ENCODE data around the gene PHETA2. TPM values are rescaled to one million over a fixed set of nuclear protein-coding genes. Genes with fewer than 3 reads are reported as not detected.
"Not testable (repeated sequence)": the region's sequence is repeated elsewhere in the genome, so short reads cannot be mapped to it uniquely, and the experiment has no call there.

The PHETA2 gene
- polyA plus RNA-seq, 1 donor (not counting 4 experiments of a cell fraction or from before 2014, with no cell fraction given) = 0.80 TPM

- TF ChIP-seq EZH2 (IDR thresholded peaks at IDR 0.05; ENCODE audit: low read length) (no peak), CTCF (optimal IDR thresholded peaks at IDR 0.05 in 1 of 3, IDR thresholded peaks at IDR 0.05 in 1 of 3, conservative IDR thresholded peaks at IDR 0.05 in 1 of 3; ENCODE audit: extremely low read depth in 1 of 3, insufficient read depth in 2 of 3, low read length in 3 of 3) (no peak)
- peak within 1 kb of the TSS; percentile 99 for H3K4me2 ChIP-seq (ENCODE audit: control insufficient read depth, extremely low read depth, insufficient read depth, low read depth, low read length)
- H3K4me3 ChIP-seq (ENCODE audit: control insufficient read depth in 2 of 3, extremely low read depth in 1 of 3, insufficient read depth in 2 of 3, low read depth in 1 of 3, low read length in 3 of 3) = peak within 1 kb of the TSS; percentile 44 to 84 (median 79)
- no peaks in the 10 kb centered on the region for H3K27me3 ChIP-seq (ENCODE audit: control insufficient read depth, extremely low read depth, insufficient read depth, low read length)
- H3K9me3 ChIP-seq (ENCODE audit: control insufficient read depth, low read depth, low read length) = peaks cover 3% of the 10 kb centered on the region
- dilution Hi-C loops (cut with MboI; ENCODE audit: extremely low pct_ligation_motif_present, low sequenced_read_pairs) = no loop called here
- H2AFZ ChIP-seq (ENCODE audit: control insufficient read depth, low read length) = peak within 1 kb of the TSS; percentile 99
- peak within 1 kb of the TSS; percentile 76 for H3K9ac ChIP-seq (ENCODE audit: control insufficient read depth, extremely low read depth, insufficient read depth, low read length)
- H3K36me3 ChIP-seq (ENCODE audit: control insufficient read depth in 2 of 2, extremely low read depth in 1 of 2, insufficient read depth in 2 of 2, low read length in 2 of 2) = peaks cover 7 to 13% of the 10 kb centered on the region in 2 experiments
- peak; percentile 92 for FAIRE-seq
- H3K79me2 ChIP-seq (ENCODE audit: control insufficient read depth, insufficient read depth, low read length) = peaks cover 3% of the 10 kb centered on the region
- peak; percentile 61 for DNase-seq (ENCODE audit: low read depth, low spot score)
- peaks cover 16% of the 10 kb centered on the region for H3K4me1 ChIP-seq (ENCODE audit: control insufficient read depth, extremely low read depth, insufficient read depth, low read length)
- no peaks in the 10 kb centered on the region for H3K9me1 ChIP-seq (ENCODE audit: control insufficient read depth, extremely low read depth, insufficient read depth, low read length)
- H4K20me1 ChIP-seq (ENCODE audit: control insufficient read depth, extremely low read depth, insufficient read depth, low read length) = no peaks in the 10 kb centered on the region
- peak within 1 kb of the TSS; percentile 72 for H3K27ac ChIP-seq (ENCODE audit: control insufficient read depth, insufficient read depth, low read length)
Observed at GRCh38 chr22:42070517-42071422, 3.3 kb upstream of the PHETA2 start, which contains the start of gene NAGA. Gene NAGA (minus strand): TSS chr22:42070812. CDS start chr22:42070297, 515 bp downstream.

GRCh38 chr22:42071508-42071907, 2.5 kb upstream of the PHETA2 start:
- dilution Hi-C loops (cut with MboI; ENCODE audit: extremely low pct_ligation_motif_present, low sequenced_read_pairs); H4K20me1 ChIP-seq (ENCODE audit: control insufficient read depth, extremely low read depth, insufficient read depth, low read length); FAIRE-seq; H3K27me3 ChIP-seq (ENCODE audit: control insufficient read depth, extremely low read depth, insufficient read depth, low read length); DNase-seq (ENCODE audit: low read depth, low spot score); H3K79me2 ChIP-seq (ENCODE audit: control insufficient read depth, insufficient read depth, low read length); H3K9me3 ChIP-seq (ENCODE audit: control insufficient read depth, low read depth, low read length); H3K9me1 ChIP-seq (ENCODE audit: control insufficient read depth, extremely low read depth, insufficient read depth, low read length); H2AFZ ChIP-seq (ENCODE audit: control insufficient read depth, low read length); H3K27ac ChIP-seq (ENCODE audit: control insufficient read depth, insufficient read depth, low read length): not testable (repeated sequence)
- Histone ChIP-seq H3K9ac (ENCODE audit: control insufficient read depth, extremely low read depth, insufficient read depth, low read length) (peak overlapping the region; percentile 76), H3K4me1 (ENCODE audit: control insufficient read depth, extremely low read depth, insufficient read depth, low read length) (peaks cover 16% of the 10 kb centered on the region), H3K4me2 (ENCODE audit: control insufficient read depth, extremely low read depth, insufficient read depth, low read depth, low read length) (peak overlapping the region; percentile 99), H3K36me3 (ENCODE audit: control insufficient read depth in 2 of 2, extremely low read depth in 1 of 2, insufficient read depth in 2 of 2, low read length in 2 of 2) (peaks cover 7 to 12% of the 10 kb centered on the region in 2 experiments), H3K4me3 (ENCODE audit: control insufficient read depth in 2 of 3, extremely low read depth in 1 of 3, insufficient read depth in 2 of 3, low read depth in 1 of 3, low read length in 3 of 3) (peak overlapping the region in 2 of 3 experiments; percentile 79 to 84)
